HG02840 (cell line): ENCODE results near the gene COG5.

Experiments
- ATAC-seq: cut with Tn5 transposase; IDR thresholded peaks from one replicate; pipeline ENCODE4 v1.9.1; 2021; ENCODE audit warnings: mild to moderate bottlenecking, moderate library complexity, moderate number of reproducible peaks; ENCODE audit not compliant: unreplicated experiment, low FRiP score

COG5 gene

GRCh38 chr7:107404740-107405537 lies 158.8 kb downstream of the COG5 start:
- no peak for ATAC-seq

GRCh38 chr7:107398161-107398560 lies 165.6 kb downstream of the COG5 start:
- ATAC-seq: no peak

- no peak for ATAC-seq
These were observed 166.7 kb downstream of the COG5 start for GRCh38 chr7:107396990-107397389.

- ATAC-seq: no peak
These were observed 167.6 kb downstream of the COG5 start for GRCh38 chr7:107396081-107396480.

- no peak for ATAC-seq
These were observed 168.9 kb downstream of the COG5 start for GRCh38 chr7:107394831-107395230.

- no peak for ATAC-seq
These were observed 169.4 kb downstream of the COG5 start for GRCh38 chr7:107394276-107394675.

- ATAC-seq: no peak
These were observed 170.9 kb downstream of the COG5 start for GRCh38 chr7:107392830-107393229.

GRCh38 chr7:107390916-107391315 lies 172.8 kb downstream of the COG5 start:
- ATAC-seq: no peak

- ATAC-seq: no peak
These were observed 175.1 kb downstream of the COG5 start for GRCh38 chr7:107388604-107389003.

GRCh38 chr7:107387573-107388219 lies 176.0 kb downstream of the COG5 start:
- ATAC-seq: no peak

GRCh38 chr7:107387128-107387527 lies 176.6 kb downstream of the COG5 start:
- ATAC-seq: no peak

GRCh38 chr7:107386548-107387102 lies 177.1 kb downstream of the COG5 start:
- no peak for ATAC-seq

- ATAC-seq: no peak
These were observed 179.7 kb downstream of the COG5 start for GRCh38 chr7:107384025-107384424.

- no peak for ATAC-seq
These were observed 180.5 kb downstream of the COG5 start for GRCh38 chr7:107383203-107383602.

GRCh38 chr7:107381453-107381852 lies 182.3 kb downstream of the COG5 start:
- no peak for ATAC-seq

- no peak for ATAC-seq
These were observed 190.4 kb downstream of the COG5 start for GRCh38 chr7:107373354-107373753.

- ATAC-seq: no peak
These were observed 191.4 kb downstream of the COG5 start for GRCh38 chr7:107372298-107372697.

GRCh38 chr7:107370816-107371215 lies 192.9 kb downstream of the COG5 start:
- ATAC-seq: no peak

- ATAC-seq: no peak
These were observed 198.9 kb downstream of the COG5 start for GRCh38 chr7:107364787-107365186.

- ATAC-seq: no peak
These were observed 204.0 kb downstream of the COG5 start for GRCh38 chr7:107359520-107360316.

GRCh38 chr7:107355616-107356015 lies 208.1 kb downstream of the COG5 start:
- no peak for ATAC-seq
